Stimulated activated naive CD4-positive, alpha-beta T cell (primary cell): ENCODE results near the gene PGLYRP3.

Source experiments
- DNase-seq, 6 experiments: peaks; one replicate each; lab custom pipeline; 2025; lab: John Stamatoyannopoulos, UW

The PGLYRP3 gene

DNA sequence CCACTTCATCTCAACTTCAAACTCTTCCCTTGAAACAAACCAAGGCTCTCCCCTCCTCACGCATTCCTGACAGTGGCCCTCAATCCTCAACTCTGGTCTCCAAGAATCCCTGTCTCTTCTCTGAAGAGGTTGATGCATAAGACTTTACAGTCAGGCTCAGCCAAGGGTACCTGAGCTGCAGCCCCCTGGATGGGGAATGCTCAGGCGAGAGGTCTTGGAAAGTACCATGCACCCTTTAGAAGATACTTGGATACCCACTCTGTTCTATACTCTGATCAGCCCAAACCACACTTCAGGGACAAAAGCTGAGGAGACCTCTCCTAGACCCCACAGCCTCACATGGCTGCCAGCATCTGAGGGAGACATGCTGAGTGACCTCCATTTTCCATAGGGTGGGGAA lies 536 bp upstream of the PGLYRP3 start:
- no peak for DNase-seq

DNA sequence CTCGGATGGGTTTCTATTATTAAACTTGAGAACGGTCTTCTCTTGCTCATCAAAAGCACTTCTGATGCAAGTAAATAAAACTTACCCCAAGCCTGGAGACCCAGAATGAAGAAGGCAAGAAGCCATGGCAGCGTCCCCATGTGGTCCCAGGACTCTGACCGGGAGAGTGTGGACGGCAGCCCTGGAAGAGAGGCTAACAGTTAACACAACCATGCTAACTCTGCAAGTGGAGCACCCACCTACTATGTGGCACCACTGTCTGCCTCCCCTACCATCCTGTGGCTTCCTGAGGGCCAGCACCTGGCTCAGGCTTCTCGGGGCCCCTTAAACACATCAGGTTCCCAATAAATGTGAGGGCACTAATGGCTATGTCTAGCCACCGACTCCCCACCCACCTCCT lies 2.2 kb downstream of the PGLYRP3 start:
- no peak for DNase-seq

DNA sequence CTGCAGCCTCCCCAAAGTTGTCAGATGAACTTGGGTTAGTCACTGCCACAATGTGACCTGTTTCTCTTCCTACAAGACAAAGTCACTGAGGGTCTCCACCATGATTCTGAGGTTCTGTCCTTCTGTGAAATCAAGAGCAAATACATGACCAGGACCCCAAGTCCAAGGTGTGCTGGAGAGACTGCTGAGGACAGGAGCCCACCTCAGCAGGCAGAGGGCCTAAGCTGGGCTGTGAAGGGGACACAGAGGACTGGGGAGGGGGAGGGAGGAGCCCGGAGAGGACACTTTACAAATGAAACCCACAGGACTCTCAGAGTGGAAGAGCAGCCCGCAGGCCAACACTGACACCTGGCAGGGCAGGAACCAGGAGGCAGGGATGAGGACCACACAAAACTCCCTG lies 3.3 kb downstream of the PGLYRP3 start:
- DNase-seq = no peak

DNA sequence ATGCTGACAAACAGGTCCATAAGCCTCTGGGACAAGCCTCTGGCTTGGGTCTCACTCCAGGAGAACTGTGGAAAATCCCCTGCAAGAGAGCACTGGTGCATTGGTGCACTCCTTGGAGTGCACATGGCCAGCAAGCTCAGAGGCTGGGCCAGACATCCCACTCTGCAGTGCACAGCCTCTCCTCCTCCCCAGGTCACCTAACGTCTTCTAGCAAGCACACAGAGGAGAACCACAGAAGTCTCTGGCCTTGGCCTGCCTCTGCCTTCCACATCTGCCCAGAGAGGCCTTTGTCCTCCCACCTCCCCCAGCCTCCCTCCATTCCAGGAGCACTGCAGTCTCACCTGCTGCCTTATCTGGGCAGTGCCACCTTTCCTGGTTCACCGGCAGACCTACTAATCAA lies 4.2 kb downstream of the PGLYRP3 start:
- no peak for DNase-seq

DNA sequence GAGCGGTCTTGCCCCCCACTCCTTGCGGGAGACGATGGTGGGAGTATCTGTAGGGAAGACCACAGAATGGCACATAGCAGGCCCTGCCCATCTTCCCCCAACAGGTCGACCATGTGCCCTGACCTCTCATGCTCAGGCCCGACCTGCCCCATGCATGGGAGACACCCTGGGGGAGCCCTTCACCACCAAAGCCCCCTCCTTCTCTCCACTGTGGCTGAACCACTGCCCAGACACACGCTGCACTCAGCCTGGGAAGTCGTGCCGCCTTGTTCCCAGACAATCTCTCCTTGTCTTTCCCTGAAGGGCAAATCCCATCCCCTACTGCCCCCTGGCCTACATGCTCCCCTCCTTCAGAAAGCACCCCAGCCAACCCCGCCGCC lies 5.5 kb downstream of the PGLYRP3 start:
- no peak for DNase-seq

DNA sequence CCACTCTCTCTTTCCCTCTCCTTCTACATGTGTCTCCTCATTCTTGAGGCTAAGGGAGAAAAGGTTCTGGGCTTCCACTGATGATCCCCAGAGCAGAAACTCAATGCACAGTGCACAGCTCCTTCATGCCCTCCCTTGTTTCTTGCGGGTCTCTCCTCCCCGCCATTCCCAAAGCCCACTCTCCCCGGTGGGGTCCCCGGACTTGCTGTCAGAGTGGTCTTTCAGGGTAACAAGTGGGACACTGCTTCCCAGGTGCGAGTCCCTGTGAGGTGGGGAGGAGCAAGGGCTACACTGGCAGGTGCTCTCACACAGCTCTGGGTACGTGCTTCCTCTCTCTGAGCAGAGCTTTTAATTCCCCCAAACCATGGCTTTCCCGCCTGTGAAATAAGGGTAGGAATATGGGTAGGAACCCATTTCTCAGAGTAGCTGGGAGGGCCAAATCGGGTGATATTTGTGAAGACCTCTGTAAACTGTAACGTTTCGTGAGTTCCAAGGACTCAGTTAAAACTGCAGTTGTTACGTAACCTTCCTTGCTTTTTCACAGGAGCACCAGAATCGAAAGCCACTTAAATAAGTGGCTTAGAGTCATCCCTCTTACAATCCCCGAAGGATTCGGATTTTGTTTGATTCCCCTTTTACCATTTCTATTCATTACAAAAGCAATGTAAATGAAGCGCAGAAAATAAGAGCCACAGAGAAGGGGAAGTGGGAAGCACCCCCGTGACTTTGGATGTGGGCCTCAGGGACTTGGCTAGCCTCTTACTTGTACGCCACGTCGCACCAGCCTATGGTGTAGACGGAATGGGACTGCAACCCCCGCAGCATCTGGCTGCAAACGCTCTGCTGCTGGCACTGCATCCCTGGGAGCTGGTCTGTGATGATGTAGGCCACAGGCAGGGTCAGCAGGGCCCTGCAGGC lies 6.2 kb downstream of the PGLYRP3 start:
- no peak for DNase-seq

DNA sequence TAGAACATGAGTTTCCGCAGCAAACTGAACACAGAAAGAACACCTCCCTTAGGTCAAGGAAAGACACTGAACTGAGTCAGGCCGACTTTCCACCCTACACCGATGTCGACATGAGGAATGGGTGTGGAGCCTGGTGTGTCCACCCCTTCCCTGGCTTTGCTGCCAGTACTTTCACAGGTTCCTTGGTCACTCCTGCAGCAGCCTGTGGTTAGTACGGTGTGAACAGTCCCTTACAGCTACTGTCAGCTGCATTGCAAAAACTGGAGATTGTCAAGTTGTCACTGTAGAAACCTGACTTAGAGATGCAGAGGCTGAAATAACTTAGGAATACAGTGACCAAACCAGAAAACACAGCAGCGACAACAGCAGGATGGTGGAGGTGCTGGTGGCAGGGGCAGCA lies 7.1 kb downstream of the PGLYRP3 start:
- DNase-seq = no peak

DNA sequence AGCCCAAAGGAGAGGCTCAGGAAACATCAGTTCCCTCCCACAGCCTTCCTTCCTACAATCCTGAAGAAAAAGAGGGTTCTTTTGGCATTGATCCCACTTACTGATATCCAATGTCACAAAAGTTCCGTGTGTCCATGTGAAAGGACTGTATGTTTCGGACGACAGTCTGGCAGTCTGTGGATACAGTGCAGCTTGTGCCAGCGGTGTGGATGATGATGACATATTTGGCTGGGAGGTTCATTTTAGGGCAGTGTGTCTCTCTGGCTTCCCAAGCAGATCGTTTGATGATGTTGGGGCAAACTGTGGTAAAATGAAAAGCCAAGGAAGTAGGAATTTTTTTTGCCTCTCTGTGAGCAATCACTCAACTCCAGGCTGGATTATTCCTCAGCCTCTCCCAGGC lies 10.4 kb downstream of the PGLYRP3 start:
- DNase-seq = no peak

DNA sequence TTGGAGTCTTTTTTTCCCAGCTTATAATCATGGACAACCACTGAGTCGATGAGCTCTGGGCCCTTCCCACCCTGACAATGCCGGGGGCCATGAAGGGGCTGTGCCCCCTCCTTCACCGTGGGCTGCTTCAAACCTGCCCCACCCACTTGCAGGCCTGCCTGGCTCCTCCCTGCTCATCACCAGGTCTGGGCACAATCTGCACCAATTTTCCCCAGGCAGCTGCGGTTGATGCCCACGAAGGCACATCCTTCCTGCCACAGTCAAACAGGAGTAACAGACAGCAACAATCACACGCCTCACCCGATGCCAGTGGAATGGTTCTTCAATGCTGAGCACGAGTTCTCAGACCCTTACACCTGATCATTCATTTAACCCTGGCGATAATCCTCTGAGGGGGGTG lies 18.9 kb downstream of the PGLYRP3 start:
- no peak for DNase-seq

DNA sequence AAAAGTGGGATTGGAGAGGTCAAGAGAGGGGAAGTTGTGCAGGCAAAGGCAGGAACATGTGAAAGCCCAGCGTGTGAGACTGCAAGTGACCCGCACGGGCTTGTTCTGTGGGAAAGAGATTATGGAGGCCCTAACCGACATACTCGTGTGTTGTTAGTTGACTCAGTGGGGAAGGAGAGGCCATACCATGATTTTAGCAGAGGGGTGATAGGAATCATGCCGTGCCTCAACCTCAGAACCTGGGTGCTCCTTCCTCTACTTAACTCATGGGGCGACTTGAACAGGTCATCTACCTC lies 19.3 kb downstream of the PGLYRP3 start:
- no peak for DNase-seq

DNA sequence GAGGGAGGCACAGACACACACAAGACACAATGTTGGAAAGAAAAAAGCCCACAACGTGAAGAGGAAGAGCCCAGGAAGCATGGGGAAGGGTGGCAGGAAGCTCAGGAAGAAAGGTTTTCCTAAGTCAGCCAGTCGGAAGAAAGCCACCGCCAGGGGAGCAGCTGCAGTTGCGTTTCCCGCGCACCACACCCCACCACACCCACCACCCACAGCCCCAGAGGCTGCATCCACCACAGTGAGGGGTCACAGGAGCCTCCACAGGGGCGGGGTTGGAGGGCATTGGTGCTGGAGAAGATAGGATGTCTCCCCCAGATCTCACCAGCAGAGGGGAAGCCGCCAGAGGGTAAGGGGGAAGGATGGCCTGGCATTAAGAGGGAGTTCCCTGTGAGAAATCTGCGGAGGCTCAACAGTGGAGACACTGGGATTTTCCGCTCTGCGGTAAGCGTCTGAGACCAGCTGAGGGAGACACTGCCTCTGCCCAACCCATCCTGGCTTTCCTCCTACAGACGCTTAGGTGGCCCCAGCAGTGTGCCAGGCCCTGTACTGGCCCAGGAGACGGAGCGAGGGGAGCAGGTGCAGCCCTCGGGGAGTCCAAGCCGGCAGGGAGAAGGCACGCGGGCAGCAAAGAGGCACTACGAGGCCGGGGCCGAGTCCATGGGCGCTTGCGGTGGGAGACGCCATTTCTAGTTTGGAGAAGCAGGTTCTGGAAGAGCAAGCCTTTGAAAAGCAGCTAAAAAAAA lies 19.8 kb downstream of the PGLYRP3 start:
- DNase-seq = no peak

DNA sequence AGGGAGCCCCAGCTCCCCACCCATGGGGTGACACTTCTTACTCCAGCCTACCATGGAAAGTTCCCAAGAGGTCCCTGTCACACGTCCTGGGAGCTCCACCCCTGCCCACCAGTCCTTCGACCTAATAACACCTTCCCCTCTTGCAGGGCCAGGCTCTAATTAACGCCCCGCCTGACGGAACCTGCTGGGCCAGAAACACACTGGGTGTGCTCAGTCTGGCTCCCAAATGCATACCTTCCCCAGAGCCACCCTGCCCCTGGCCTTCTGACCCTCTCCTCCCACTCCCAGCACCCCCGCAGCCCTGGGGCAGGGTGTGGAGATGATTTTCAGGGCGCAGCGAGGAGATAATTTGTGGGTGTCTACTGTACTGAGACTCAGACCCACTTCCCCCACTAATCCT lies 20.6 kb downstream of the PGLYRP3 start:
- no peak for DNase-seq

DNA sequence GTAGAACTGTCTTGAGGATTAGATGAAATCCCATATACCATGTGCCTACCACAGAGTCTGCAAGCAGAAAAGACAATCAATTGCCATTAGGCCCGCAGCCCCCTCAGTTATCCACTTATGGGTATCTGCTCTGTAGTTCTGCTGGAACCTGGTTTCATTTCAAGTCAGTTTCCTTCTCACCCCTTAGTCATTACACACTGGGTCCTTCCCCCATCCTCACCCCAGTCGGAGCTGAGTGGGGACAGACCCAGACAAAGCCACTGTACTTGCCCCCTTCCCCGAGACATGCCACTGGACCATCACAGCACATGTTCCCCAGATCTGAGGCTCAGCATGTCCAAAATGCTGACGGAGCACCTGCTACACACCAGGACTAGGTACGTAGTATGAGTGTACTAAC lies 21.2 kb downstream of the PGLYRP3 start:
- no peak for DNase-seq

DNA sequence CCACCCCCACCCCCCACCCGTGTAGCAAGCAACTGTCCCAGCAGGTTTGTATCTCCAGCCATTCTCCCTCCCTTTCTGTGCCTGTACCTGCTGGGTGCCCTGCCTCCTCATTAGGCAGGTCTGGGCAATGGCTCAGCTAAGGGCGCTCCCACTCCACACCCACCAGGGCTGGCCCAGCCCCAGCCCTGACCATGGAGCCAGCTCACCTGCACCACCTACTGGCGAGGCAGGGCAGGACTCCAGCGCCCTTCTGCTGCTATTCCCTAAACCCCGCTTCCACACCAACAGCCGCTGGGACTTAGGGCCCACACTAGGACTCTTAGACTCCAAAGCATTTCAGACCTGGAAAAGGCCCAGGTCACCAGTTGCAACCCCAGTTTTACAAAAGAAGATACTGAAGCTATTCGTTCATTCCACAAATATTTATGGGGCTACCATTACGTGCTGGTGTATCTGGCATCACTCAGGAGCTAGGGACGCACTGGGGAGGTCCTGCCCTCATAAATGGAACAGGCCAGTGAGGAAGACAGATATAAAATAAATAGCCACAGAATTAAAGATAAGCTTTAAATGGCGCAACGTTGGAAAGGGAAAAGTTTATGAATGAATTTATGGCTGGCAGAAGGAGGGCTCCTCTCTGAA lies 24.0 kb downstream of the PGLYRP3 start:
- no peak for DNase-seq

DNA sequence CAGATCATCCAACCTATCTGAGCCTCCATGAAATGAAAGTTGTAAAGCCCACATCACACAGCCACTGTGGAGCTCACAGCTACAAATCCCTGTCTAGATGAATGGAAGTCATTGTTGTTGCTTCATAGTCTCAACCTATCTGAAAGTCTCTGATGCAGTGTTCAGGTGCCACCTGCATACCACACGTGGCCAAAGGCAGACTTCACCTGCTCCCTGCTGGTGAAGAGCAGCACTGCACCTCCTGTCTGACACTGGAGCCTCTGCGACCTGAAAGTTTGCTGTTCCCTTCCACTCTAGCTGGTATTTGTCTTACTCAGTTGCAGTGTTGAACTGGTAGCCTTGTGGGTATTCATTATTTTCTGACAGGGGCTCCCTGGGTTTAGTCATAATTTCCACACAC lies 34.9 kb downstream of the PGLYRP3 start:
- DNase-seq = peak in 2 of 6 experiments; percentile 5 to 20

DNA sequence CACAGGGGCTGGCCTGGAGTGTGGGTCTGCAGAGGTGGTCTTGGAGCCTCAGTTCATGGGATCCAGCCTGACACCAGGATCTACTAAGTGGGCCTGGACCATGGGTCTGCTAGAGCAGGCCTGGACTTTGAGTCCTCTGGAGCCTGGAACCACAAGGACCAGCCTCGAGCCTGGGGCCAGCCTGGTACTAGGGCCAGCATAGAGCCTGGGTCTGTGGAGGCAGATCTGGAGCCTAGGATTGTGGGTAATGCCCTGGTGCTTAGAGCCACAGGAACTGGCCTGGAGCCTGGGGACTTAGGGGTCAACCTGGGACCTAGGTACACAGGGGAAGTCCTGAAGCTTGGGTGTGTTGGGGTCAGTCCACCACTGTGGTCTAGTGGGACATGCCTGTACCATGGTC lies 40.6 kb downstream of the PGLYRP3 start:
- no peak for DNase-seq

DNA sequence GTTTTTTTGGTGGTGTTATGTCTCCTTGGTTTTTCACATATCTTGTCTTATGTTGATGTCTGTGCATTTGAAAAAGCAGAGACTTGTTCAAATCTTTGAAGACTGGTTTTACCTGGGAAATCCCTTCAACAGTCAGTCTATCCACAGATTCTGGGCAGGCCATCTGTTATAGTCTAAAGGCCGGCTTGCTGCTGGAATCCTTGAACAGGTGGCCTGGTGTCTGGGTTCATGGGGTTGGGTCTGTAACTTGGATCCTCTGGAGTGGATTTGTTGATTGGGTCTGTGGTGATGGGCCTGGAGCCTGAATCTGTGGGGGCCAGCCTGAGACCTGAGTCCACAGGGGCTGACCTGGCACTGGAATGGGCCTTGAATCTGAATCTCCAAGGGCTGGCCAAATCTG lies 41.0 kb downstream of the PGLYRP3 start:
- no peak for DNase-seq

DNA sequence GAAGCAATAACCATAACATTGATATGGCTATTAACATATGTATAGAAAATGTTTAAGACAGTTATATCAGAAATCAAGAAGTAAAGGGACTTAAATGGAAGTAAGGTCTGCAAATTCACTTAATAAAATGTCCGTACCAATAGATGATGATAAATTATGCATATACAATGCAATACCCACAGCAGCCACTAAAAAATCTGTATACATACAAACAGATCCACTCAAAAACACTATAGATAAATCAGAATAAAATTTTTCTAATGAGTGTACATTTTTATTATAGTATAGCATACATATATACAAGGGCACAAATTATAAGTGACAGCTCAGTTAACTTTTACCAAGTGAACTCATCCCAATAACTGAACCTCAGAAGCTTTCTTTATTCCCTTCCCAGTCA lies 47.3 kb downstream of the PGLYRP3 start:
- no peak for DNase-seq

DNA sequence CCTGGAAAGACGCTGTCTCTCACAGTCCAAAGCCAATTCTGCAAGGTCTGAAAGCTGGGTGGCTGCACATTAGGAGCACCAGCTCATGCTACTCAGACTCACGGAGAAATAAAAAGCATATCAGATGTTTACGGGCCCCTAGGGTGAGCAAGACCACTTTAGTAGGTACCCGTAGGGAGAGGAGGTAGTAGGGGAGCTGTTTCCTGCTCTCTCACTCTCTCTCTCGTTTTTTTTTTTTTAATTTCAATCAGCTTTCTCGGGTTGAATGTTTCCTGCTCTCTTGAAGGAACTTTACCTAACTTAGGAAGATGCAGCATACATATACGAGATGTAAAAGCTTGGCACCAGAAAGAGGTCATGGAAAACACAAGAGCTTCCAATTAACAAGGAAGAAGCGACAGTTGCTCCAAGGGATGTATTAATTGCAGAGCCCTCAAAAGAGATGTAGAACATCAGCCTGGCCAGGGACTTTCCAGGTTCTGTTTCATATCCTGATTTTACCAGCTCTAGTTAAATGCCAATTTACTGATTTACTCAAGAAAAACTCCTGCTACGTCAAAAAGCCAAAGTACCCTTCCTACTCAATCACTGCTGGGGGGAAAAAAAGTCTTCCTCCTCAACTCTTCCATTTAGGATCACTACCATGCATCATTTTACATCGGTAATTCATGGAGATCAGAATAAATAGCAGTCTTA lies 50.1 kb downstream of the PGLYRP3 start:
- DNase-seq = peak in 1 of 6 experiments; percentile 15

DNA sequence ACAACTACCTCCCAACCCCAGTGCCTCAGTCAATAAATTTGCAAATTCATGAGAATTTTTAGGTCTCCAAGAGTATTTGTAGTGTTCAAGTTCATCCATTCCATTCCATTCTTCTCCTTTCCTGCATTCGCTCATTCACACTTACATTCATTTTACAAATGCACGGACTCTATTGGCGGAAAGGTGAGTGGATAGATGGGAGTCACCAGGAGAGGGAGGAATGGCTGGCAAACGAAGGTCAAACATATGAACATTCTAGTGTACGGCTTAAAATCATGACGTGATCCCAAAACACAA lies 50.7 kb downstream of the PGLYRP3 start:
- DNase-seq = peak in 1 of 6 experiments; percentile 15

DNA sequence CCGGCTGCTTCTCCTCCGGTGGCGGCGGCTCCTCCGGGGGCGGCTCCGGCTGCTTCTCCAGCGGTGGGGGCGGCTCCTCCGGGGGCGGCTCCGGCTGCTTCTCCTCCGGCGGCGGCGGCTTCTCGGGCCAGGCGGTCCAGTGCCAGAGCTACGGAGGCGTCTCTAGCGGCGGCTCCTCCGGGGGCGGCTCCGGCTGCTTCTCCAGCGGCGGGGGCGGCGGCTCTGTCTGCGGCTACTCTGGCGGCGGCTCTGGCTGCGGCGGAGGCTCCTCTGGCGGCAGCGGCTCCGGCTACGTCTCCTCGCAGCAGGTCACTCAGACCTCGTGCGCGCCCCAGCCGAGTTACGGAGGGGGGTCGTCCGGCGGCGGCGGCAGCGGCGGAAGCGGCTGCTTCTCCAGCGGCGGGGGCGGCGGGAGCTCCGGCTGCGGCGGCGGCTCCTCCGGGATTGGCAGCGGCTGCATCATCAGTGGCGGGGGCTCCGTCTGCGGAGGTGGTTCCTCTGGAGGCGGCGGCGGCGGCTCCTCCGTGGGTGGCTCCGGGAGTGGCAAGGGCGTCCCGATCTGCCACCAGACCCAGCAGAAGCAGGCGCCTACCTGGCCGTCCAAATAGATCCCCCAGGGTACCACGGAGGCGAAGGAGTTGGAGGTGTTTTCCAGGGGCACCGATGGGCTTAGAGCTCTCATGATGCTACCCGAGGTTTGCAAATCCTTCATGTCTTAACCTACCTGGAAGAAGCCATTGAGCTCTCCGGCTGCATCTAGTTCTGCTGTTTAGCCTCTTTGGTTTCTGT lies 51.3 kb downstream of the PGLYRP3 start:
- peak in 2 of 6 experiments; percentile 17 to 18 for DNase-seq
